ENCODE data around the gene HSBP1L1. TPM values are rescaled to one million over a fixed set of nuclear protein-coding genes. Genes with fewer than 3 reads are reported as not detected.

The HSBP1L1 gene
- total RNA-seq, 1 experiment from 2014 or later, result 41.4 TPM

- Histone ChIP-seq H4K20me1 (ENCODE audit: insufficient read depth) (no peaks in the 10 kb centered on the region), H3K9ac (ENCODE audit: low read length) (no peak overlapping the region), H3K4me3 (replicated peaks in 1 of 2; ENCODE audit: low read depth in 1 of 2, low read length in 2 of 2) (no peak overlapping the region), H3K36me3 (ENCODE audit: control insufficient read depth in 1 of 2, insufficient read depth in 2 of 2, low read length in 2 of 2) (peaks cover 0 to 13% of the 10 kb centered on the region in 2 experiments; a peak in 1 of 4 replicates), H3K4me2 (ENCODE audit: low read length) (no peak overlapping the region), H3K79me2 (ENCODE audit: insufficient read depth, low read length) (peaks cover 32% of the 10 kb centered on the region; the same call in 1 of the 2 replicates), H3K27me3 (ENCODE audit: insufficient read depth, low read length) (no peaks in the 10 kb centered on the region), H3K9me2 (ENCODE audit: insufficient read depth) (no peaks in the 10 kb centered on the region), H3K4me1 (ENCODE audit: control insufficient read depth in 1 of 2, insufficient read depth in 2 of 2, low read length in 2 of 2) (no peaks in the 10 kb centered on the region), H3K9me3 (ENCODE audit: control insufficient read depth in 1 of 2, insufficient read depth in 1 of 2, low read depth in 1 of 2, low read length in 2 of 2) (no peaks in the 10 kb centered on the region), H3K27ac (ENCODE audit: low read depth, low read length) (no peak overlapping the region), H2AFZ (ENCODE audit: low read depth, low read length, poor library complexity, severe bottlenecking) (no peak overlapping the region)
- POLR2A ChIA-PET, result no interaction called here
- CTCF ChIA-PET, result no interaction called here
- RAD21 ChIA-PET (ENCODE audit: low non-redundant PET in 1 of 2, low total read pairs in 2 of 2, uncharacterized antibody in 2 of 2, unreplicated experiment in 2 of 2), result no interaction called here
- DNase-seq (ENCODE audit: low read depth, low spot score) (no peak), ATAC-seq (0 out of 2 replicates have a peak, but pooled peaks have one; percentile 6)
- no TSS peak for BruUV-seq (replicated peaks)
- intact Hi-C loops (cut with micrococcal nuclease), result no loop called here
- no peak for TF ChIP-seq ZFX (IDR thresholded peaks at IDR 0.05)
- no peak for TF ChIP-seq EZH2 (IDR thresholded peaks at IDR 0.05)
- no peak for TF ChIP-seq REST (IDR thresholded peaks at IDR 0.05; ENCODE audit: low read depth)
- no peak for TF ChIP-seq CTCF (IDR thresholded peaks at IDR 0.05 in 2 of 3, conservative IDR thresholded peaks at IDR 0.05 in 1 of 3; ENCODE audit: borderline replicate concordance in 1 of 3, insufficient read depth in 1 of 3, low read depth in 2 of 3, low read length in 2 of 3)
- no peak for TF ChIP-seq FOSL1 (IDR thresholded peaks at IDR 0.05; ENCODE audit: low read depth)
- TF ChIP-seq SRF (IDR thresholded peaks at IDR 0.05; ENCODE audit: low read depth), result no peak
- TF ChIP-seq POLR2A (IDR thresholded peaks at IDR 0.05; ENCODE audit: borderline replicate concordance, extremely low read depth, insufficient read depth, insufficient read length), result no peak
- TF ChIP-seq CEBPB (IDR thresholded peaks at IDR 0.05; ENCODE audit: low read depth), result no peak
- TF ChIP-seq ATF3 (IDR thresholded peaks at IDR 0.05), result no peak
- TF ChIP-seq SP1 (IDR thresholded peaks at IDR 0.05; ENCODE audit: low read depth), result no peak
- no peak for TF ChIP-seq RAD21 (IDR thresholded peaks at IDR 0.05; ENCODE audit: low read depth)
- no peak for TF ChIP-seq SIN3A (IDR thresholded peaks at IDR 0.05; ENCODE audit: low read depth)
- TF ChIP-seq EZH2phosphoT487 (IDR thresholded peaks at IDR 0.05; ENCODE audit: borderline replicate concordance), result no peak
- no peak for TF ChIP-seq YY1 (IDR thresholded peaks at IDR 0.05; ENCODE audit: extremely low read depth, insufficient replicate concordance, low read depth, low read length)
- no peak for TF ChIP-seq CBX3 (IDR thresholded peaks at IDR 0.05; ENCODE audit: low read depth)
- no peak for TF ChIP-seq POLR2AphosphoS5 (IDR thresholded peaks at IDR 0.05; ENCODE audit: low read depth, low read length)
- TF ChIP-seq TCF7L2 (IDR thresholded peaks at IDR 0.05; ENCODE audit: borderline replicate concordance, extremely low read depth, insufficient read depth, insufficient read length), result no peak
These were observed 47.8 kb upstream of the HSBP1L1 start for GRCh38 chr18:79916546-79917168.
